Heart left ventricle (tissue), 13 donors: Measurements from ENCODE around the gene DDC.

Source experiments
- POLR2A ChIP-seq, 2 donors: fragments of 450-650 bp; IDR thresholded peaks; one replicate each; pipeline ENCODE4 v1.6.1; 2017; ENCODE audit warnings: antibody characterized with exemption in 2 of 2, mild to moderate bottlenecking in 2 of 2, moderate library complexity in 2 of 2
- TF ChIP-seq, protein P1 (sequence below), 12 donors: fragments of 200-600 bp; sonication (generic) in 4 of 12; IDR thresholded peaks; one replicate each; pipeline versions ENCODE4 v1.5.0 to v1.8.0; 2018 to 2022; ENCODE audit warnings: antibody characterized with exemption in 12 of 12, mild to moderate bottlenecking in 5 of 12
- donor health status: ischemic (EF 13 %, LVEDD 7.1; RV severe dilation, severe dysfunction).
- donor health status: DM: no; HTN: yes; CAD: no.
- donor health status: DM: no; HTN: no; CAD: no.
- donor health status: ischemic (EF 25% LVEDD 6.9; RV normal size, moderate dysfunction).
- donor health status: ischemic (EF 25% LVEDD 5.7; RV mildly dilated, moderate dysfunction).
- donor health status: ischemic (EF 35%, LVEDD 5.7; RV mildly dilated, moderate dysfunction).
- donor health status: nonischemic (EF 11% LVEDD 7.7; RV severe dilation, severe dysfunction).
- donor health status: DM: yes; HTN: yes; CAD: no.
- donor health status: PGD.
- donor health status: ischemic (EF 29% LVEDD 5.4; RV normal size, mild dysfunction).
- donor health status: nonischemic (EF 23%, LVEDD 6.1; RV moderate dilation, normal function).

DNA sequence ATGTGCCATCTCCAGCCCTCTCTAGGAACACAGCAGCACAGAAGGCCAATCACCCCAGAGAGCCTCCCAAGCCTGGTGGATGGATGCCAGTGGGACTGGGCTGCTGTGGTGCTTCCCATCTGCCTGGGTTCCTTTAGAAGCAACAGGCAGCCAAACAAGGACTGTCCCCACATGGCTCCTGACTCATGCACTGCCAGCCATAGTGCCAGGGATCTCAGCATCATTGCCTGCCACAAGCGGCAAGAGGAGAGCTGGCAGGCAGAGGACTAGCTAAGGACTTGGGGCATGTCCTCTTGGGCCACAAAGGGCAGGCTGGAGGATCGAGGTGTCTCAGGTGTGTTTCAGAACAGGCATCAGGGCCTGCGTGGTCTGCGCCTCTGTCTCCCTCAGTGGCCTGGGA, 91.7 kb downstream of the DDC start:
- TF ChIP-seq, protein P1, sequence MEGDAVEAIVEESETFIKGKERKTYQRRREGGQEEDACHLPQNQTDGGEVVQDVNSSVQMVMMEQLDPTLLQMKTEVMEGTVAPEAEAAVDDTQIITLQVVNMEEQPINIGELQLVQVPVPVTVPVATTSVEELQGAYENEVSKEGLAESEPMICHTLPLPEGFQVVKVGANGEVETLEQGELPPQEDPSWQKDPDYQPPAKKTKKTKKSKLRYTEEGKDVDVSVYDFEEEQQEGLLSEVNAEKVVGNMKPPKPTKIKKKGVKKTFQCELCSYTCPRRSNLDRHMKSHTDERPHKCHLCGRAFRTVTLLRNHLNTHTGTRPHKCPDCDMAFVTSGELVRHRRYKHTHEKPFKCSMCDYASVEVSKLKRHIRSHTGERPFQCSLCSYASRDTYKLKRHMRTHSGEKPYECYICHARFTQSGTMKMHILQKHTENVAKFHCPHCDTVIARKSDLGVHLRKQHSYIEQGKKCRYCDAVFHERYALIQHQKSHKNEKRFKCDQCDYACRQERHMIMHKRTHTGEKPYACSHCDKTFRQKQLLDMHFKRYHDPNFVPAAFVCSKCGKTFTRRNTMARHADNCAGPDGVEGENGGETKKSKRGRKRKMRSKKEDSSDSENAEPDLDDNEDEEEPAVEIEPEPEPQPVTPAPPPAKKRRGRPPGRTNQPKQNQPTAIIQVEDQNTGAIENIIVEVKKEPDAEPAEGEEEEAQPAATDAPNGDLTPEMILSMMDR (IDR thresholded peaks at IDR 0.05), result no peak
- no peak for TF ChIP-seq POLR2A (IDR thresholded peaks at IDR 0.05)
